Spleen (tissue), 11 donors: ENCODE measurements around the gene PPM1H. TPM values are rescaled to one million over a fixed set of nuclear protein-coding genes. Genes with fewer than 3 reads are reported as not detected.

Experiments used
- DNase-seq: peaks from one replicate; pipeline ENCODE4 v3.0.0-alpha.2; 2020
- H3K27ac ChIP-seq, 8 donors: fragments of 200-600 bp; sonication (generic) in 7 of 8; 1 replicate in 4 of 8; 2 replicates in 4 of 8; pipeline versions ENCODE4 v1.5.0 to v1.8.0; 2016 to 2021; ENCODE audit warnings: inconsistent platforms in 4 of 8, mild to moderate bottlenecking in 4 of 8, moderate library complexity in 1 of 8
- H3K27me3 ChIP-seq, 7 donors: fragments of 200-600 bp; sonication (generic) in 6 of 7; replicated peaks in 1 of 7; 1 replicate in 4 of 7; 2 replicates in 3 of 7; pipeline versions ENCODE4 v1.5.0 to v1.8.0; 2016 to 2021; ENCODE audit warnings: inconsistent platforms in 3 of 7, mild to moderate bottlenecking in 1 of 7
- H3K36me3 ChIP-seq, 6 donors: fragments of 200-600 bp; sonication (generic) in 5 of 6; 1 replicate in 4 of 6; 2 replicates in 2 of 6; pipeline versions ENCODE4 v1.5.0 to v1.8.0; 2016 to 2021; ENCODE audit warnings: inconsistent platforms in 2 of 6
- H3K4me1 ChIP-seq, 6 donors: fragments of 200-600 bp; sonication (generic) in 5 of 6; 1 replicate in 3 of 6; 2 replicates in 3 of 6; pipeline versions ENCODE4 v1.5.0 to v1.8.0; 2016 to 2021; ENCODE audit warnings: inconsistent platforms in 3 of 6
- H3K4me3 ChIP-seq, 8 donors: fragments of 200-600 bp; sonication (generic) in 7 of 8; 1 replicate in 4 of 8; 2 replicates in 4 of 8; pipeline versions ENCODE4 v1.5.0 to v1.8.0; 2016 to 2021; ENCODE audit warnings: inconsistent platforms in 4 of 8, mild to moderate bottlenecking in 4 of 8, moderate library complexity in 2 of 8
- H3K9me3 ChIP-seq, 8 donors: fragments of 200-600 bp; sonication (generic) in 7 of 8; 1 replicate in 4 of 8; 2 replicates in 4 of 8; pipeline versions ENCODE4 v1.5.0 to v1.8.0; 2016 to 2021; ENCODE audit warnings: inconsistent platforms in 4 of 8
- CTCF ChIP-seq, 11 experiments: fragments of 200-600 bp in 7 of 11; fragments of 450-650 bp in 4 of 11; sonication (generic) in 4 of 11; IDR thresholded peaks in 8 of 11; conservative IDR thresholded peaks in 3 of 11; 1 replicate in 7 of 11; 2 replicates in 4 of 11; pipeline versions ENCODE4 v1.4.0 to v1.8.0; 2016 to 2021; ENCODE audit warnings: antibody characterized with exemption in 11 of 11, inconsistent platforms in 4 of 11, mild to moderate bottlenecking in 1 of 11
- POLR2A ChIP-seq, 3 donors: fragments of 450-650 bp; IDR thresholded peaks; one replicate each; pipeline ENCODE4 v1.5.1; 2017; ENCODE audit warnings: antibody characterized with exemption in 3 of 3, mild to moderate bottlenecking in 1 of 3
- POLR2AphosphoS5 ChIP-seq, 3 donors: sonication (generic); formaldehyde crosslinking; IDR thresholded peaks; one replicate each; pipeline ENCODE4 v1.5.1; 2017; ENCODE audit warnings: antibody characterized with exemption in 3 of 3
- WGBS, 5 donors: extraction: QIAGEN DNeasy Blood & Tissue Kit in 3 of 5; methylation state at CpG; one replicate each; pipeline versions ENCODE4 v1.1.5 to v1.1.7; 2013 to 2018; 5-methylcytosine and 5-hydroxymethylcytosine counted together
- intact Hi-C: fragments of 100-400 bp; cut with DNase I; formaldehyde crosslinking; loops from one replicate; pipeline ENCODE4 v1.15.0; 2023; ENCODE audit warnings: low total_unique reads
- polyA plus RNA-seq, 3 donors: library from polyadenylated mRNA; stranded (reverse); fragments of 200-250 nt; gene quantifications; one replicate each; pipeline ENCODE4 v1.2.1, GENCODE V29; 2013
- total RNA-seq, 7 donors: library from RNA; depleted of rRNA in 3 of 7; stranded (reverse); fragments of >200 nt in 3 of 7; fragmentation: NEBNext Ultra II Directional in 4 of 7; extraction: Animal tissue kit (Norgen Biotek cat#: 25700) in 4 of 7; gene quantifications; one replicate each; pipeline versions ENCODE4 v1.1.0 to v1.2.1, GENCODE V29; 2016 to 2021
- donor health status: healthy with polysubstance abuse.
- donor health status: DM: no; HTN: no; CAD: no; lungs with moderate emphysema.
- donor health status: DM: no; HTN: no; CAD: no.
- donor health status: Bipolar disorder and iron deficiency.
- donor health status: healthy.
- donor health status: DM: no; HTN: no; CAD: no.
- donor health status: DM: yes; HTN: yes; CAD: no.

Gene PPM1H
- total and polyA plus RNA-seq, 10 donors: 0.17 to 3.9 (median 1.9) TPM

- TF ChIP-seq CTCF (IDR thresholded peaks at IDR 0.05 in 8 of 11, conservative IDR thresholded peaks at IDR 0.05 in 3 of 11): no peak
- no peak for TF ChIP-seq POLR2A (IDR thresholded peaks at IDR 0.05)
- H3K36me3 ChIP-seq: no peaks in the 10 kb centered on the region
- H3K9me3 ChIP-seq: no peaks in the 10 kb centered on the region
- H3K4me3 ChIP-seq: no peak overlapping the region
- H3K27me3 ChIP-seq: no peaks in the 10 kb centered on the region
- 79 to 86% (median 84%) methylated on average over 4 of the region's 4 CpGs for WGBS, 5 donors
- H3K27ac ChIP-seq: no peak overlapping the region
- intact Hi-C loops: no loop called here
- DNase-seq: no peak
- peaks cover 0 to 4% (median 0%) of the 10 kb centered on the region in 6 donors for H3K4me1 ChIP-seq
These were observed 73.4 kb downstream of the PPM1H start for GRCh38 chr12:62861586-62861985.

- Histone ChIP-seq H3K4me3 (no peak overlapping the region), H3K36me3 (no peaks in the 10 kb centered on the region), H3K9me3 (no peaks in the 10 kb centered on the region), H3K27me3 (no peaks in the 10 kb centered on the region), H3K27ac (no peak overlapping the region), H3K4me1 (peaks cover 0 to 4% (median 0%) of the 10 kb centered on the region in 6 donors)
- TF ChIP-seq CTCF (IDR thresholded peaks at IDR 0.05 in 8 of 11, conservative IDR thresholded peaks at IDR 0.05 in 3 of 11) (no peak), POLR2A (IDR thresholded peaks at IDR 0.05) (no peak), POLR2AphosphoS5 (IDR thresholded peaks at IDR 0.05) (no peak)
- intact Hi-C loops: no loop called here
- no peak for DNase-seq
- WGBS, 5 donors: 85 to 94% (median 86%) methylated on average over 10 of the region's 10 CpGs
These were observed 74.2 kb downstream of the PPM1H start for GRCh38 chr12:62860501-62861411.

DNA sequence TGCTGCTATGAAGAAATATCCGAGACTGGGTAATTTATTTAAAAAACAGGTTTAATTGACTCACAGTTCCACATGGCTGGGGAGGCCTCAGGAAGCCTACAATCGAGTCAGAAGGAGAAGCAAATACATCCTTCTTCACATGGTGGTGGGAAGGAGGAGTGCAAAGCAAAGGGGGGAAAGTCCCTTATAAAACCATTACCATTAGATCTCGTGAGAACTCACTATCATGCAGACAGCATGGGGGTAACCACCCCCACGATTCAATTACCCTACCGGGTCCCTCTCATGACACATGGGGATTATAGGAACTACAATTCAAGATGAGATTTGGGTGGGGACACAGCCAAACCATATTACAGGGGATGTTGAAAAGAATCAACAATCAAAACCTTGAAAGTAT, 74.9 kb downstream of the PPM1H start:
- WGBS, 5 donors: 62 to 77% (median 65%) methylated on average over 5 of the region's 5 CpGs
- DNase-seq: no peak
- no peak for TF ChIP-seq POLR2A (IDR thresholded peaks at IDR 0.05)
- TF ChIP-seq POLR2AphosphoS5 (IDR thresholded peaks at IDR 0.05): no peak
- no peak for TF ChIP-seq CTCF (IDR thresholded peaks at IDR 0.05 in 8 of 11, conservative IDR thresholded peaks at IDR 0.05 in 3 of 11)
- Histone ChIP-seq H3K27me3 (no peaks in the 10 kb centered on the region), H3K4me1 (peaks cover 0 to 4% (median 0%) of the 10 kb centered on the region in 6 donors), H3K9me3 (no peaks in the 10 kb centered on the region), H3K36me3 (no peaks in the 10 kb centered on the region), H3K27ac (no peak overlapping the region), H3K4me3 (no peak overlapping the region)
- intact Hi-C loops: no loop called here

- 69 to 86% (median 80%) methylated on average over 1 of the region's 1 CpG for WGBS, 5 donors
- intact Hi-C loops: no loop called here
- H3K4me3 ChIP-seq: no peak overlapping the region
- H3K27me3 ChIP-seq: no peaks in the 10 kb centered on the region
- H3K4me1 ChIP-seq: peaks cover 0 to 4% (median 0%) of the 10 kb centered on the region in 6 donors
- no peaks in the 10 kb centered on the region for H3K36me3 ChIP-seq
- H3K27ac ChIP-seq: no peak overlapping the region
- no peak for TF ChIP-seq CTCF (IDR thresholded peaks at IDR 0.05 in 8 of 11, conservative IDR thresholded peaks at IDR 0.05 in 3 of 11)
- no peak for TF ChIP-seq POLR2A (IDR thresholded peaks at IDR 0.05)
- TF ChIP-seq POLR2AphosphoS5 (IDR thresholded peaks at IDR 0.05): no peak
- no peak for DNase-seq
- no peaks in the 10 kb centered on the region for H3K9me3 ChIP-seq
These were observed 75.6 kb downstream of the PPM1H start for GRCh38 chr12:62859321-62859737.
